A549 treated with DMSO at 1 μM for 4 hours (cell line): ENCODE measurements around the gene RXYLT1. TPM values are rescaled to one million over a fixed set of nuclear protein-coding genes. Genes with fewer than 3 reads are reported as not detected.

ENCODE experiments used
- total RNA-seq: library from RNA; stranded (reverse); fragments of 200-300 nt; extraction: Qiagen RNA extraction; gene quantifications from 5 replicates; pipeline ENCODE4 v1.2.3, GENCODE V29; 2022; ENCODE audit warnings: low read depth

RXYLT1 gene, protein sequence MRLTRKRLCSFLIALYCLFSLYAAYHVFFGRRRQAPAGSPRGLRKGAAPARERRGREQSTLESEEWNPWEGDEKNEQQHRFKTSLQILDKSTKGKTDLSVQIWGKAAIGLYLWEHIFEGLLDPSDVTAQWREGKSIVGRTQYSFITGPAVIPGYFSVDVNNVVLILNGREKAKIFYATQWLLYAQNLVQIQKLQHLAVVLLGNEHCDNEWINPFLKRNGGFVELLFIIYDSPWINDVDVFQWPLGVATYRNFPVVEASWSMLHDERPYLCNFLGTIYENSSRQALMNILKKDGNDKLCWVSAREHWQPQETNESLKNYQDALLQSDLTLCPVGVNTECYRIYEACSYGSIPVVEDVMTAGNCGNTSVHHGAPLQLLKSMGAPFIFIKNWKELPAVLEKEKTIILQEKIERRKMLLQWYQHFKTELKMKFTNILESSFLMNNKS
- 24.2 to 32.3 TPM (median 29.1 TPM) in 5 replicates for total RNA-seq

DNA sequence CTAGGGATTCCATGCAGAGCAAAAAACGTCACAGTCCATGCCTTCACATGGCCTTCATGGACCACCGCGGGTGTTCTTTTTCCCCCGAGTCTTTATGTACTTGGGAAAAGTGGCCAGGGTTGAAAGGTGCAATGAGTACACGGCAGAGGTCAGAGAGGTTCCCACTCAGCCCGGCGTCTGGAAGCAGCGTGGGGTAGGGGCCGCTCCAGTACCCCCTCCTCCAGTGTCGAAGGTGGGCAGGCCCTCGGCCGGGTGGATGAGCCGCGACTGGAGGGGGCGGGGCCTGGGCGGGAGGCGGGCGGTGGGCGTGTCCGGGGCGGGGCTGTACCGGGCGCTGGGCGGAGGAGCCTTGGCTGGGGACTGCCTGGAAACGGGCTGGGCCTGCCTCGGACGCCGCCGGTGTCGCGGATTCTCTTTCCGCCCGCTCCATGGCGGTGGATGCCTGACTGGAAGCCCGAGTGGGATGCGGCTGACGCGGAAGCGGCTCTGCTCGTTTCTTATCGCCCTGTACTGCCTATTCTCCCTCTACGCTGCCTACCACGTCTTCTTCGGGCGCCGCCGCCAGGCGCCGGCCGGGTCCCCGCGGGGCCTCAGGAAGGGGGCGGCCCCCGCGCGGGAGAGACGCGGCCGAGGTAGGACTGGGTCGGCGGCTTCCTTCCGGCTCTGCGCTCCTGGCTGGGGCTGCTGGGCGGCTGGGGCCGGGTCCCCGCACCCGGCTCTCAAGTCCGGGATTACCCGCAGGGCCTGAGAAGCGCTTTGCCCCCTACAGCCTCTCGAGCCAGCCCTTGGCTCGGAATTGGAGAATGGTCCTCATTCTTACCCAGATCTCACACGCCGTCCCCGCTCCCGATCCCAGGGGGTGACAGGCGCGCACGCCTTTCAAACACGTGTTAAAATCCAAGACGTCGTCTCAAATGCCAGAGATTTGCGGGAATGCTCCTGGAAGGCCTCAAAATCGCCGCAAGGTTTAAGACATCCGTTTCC lies at the start of gene RXYLT1:
Gene RXYLT1, plus strand, starts transcription at position 412 of the 984 bp plus-strand sequence. Its CDS starts 52 bp downstream, at position 464.

DNA sequence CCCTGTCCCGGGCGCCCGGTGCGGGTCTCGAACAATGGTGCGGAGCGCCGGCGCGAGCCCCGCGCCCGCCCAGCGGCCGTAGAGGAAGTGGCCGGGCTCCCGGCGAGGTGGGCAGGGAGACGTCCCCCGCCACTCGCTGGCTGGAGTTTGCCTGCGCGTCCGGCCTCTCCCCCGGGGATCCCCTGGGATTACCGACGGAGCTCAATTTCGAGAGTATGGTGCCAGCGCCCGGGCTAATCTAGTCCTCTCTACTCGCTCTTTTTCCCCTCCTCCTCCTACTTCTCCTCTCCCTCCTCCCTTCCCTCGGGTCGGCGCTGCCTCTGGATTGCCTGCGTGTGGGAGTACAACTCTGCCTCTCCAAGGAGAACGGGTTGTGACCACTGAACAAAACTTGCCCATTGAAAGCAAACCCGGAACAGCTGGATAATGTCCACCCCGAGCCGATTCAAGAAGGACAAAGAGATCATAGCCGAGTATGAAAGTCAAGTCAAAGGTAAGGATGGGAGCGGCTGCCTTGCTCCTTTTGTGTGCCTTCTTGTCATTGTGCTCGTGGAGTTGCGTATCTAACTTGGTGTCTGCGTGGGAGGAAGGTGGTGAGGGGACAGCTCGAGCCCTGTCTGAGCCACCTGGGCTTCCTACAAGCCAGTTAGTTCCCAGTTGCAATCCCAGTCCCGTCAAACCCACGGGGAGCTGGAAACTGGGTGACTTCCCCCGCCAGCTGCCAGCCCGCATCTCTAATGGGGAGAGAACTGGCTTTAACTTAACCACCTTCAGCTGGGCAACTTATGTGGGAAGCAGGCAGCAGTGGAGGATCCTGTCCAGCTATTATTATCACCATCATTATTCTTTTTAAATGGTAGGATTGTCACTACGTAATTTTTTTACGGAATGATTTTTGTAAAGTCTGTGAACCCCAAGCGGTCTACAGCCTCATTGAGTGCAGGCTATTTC lies 65.0 kb downstream of the RXYLT1 start, which contains the start of gene SRGAP1:
Gene SRGAP1, plus strand, starts transcription at position 310 of the 951 bp plus-strand sequence. Its CDS starts 117 bp downstream, at position 427.

Other genes with a start within 250 kb of the RXYLT1 start
- 1.3 to 2.4 TPM (median 1.8 TPM) in 5 replicates for gene DPY19L2, start 111.4 kb upstream of the RXYLT1 start, total RNA-seq
- 12.6 to 15.6 TPM (median 13.9 TPM) in 5 replicates for gene SRGAP1, start 64.8 kb downstream of the RXYLT1 start, total RNA-seq